22Rv1 (cell line): Measurements from ENCODE around the gene CCDC13.

Experiments used
- H3K27ac ChIP-seq: fragments of 450-650 bp; 2 replicates; pipeline ENCODE4 v1.5.1; 2017
- ZFX ChIP-seq: fragments of 450-650 bp; IDR thresholded peaks from 2 replicates; pipeline ENCODE4 v1.6.1; 2017; ENCODE audit warnings: antibody characterized with exemption, borderline replicate concordance
- TF ChIP-seq, protein P1 (sequence below): fragments of 450-650 bp; IDR thresholded peaks from 2 replicates; pipeline ENCODE4 v1.5.1; 2017; ENCODE audit warnings: mild to moderate bottlenecking

The CCDC13 gene

DNA sequence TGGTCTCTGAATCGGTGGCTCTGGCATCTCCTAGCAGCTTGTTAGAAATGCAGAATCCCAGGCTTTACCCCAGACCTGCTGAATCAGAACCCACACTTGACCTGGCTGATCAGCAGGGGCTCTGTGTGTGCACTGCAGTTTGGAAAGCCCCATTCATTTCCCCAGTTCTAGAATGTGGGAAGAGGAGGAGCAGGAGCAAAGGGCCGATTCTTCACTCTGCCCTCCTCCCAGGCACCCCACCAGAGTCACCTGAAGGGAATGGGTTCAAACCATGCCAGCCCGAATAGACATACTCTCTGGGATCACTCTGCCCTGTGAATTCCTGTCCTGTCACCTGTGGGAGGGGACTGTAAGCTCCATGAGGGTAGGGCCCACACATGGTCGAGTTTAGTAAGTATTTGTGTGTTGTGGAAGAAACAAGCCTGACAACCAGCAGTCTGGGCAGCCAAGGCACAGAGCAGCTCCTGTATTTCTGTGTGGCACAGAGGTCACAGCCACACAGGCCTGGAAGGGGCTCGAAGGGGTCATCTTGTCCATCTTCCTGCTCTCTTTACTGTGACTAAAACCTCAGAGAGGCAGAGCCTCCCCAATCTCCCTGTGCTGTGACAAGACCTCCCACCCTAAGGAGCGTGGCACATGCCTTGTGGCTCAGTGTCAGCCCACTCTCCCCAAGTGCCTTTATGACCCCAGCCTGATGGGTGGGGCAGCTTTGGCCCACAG, 41.4 kb downstream of the CCDC13 start:
- TF ChIP-seq, protein P1, sequence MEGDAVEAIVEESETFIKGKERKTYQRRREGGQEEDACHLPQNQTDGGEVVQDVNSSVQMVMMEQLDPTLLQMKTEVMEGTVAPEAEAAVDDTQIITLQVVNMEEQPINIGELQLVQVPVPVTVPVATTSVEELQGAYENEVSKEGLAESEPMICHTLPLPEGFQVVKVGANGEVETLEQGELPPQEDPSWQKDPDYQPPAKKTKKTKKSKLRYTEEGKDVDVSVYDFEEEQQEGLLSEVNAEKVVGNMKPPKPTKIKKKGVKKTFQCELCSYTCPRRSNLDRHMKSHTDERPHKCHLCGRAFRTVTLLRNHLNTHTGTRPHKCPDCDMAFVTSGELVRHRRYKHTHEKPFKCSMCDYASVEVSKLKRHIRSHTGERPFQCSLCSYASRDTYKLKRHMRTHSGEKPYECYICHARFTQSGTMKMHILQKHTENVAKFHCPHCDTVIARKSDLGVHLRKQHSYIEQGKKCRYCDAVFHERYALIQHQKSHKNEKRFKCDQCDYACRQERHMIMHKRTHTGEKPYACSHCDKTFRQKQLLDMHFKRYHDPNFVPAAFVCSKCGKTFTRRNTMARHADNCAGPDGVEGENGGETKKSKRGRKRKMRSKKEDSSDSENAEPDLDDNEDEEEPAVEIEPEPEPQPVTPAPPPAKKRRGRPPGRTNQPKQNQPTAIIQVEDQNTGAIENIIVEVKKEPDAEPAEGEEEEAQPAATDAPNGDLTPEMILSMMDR, result no peak
- TF ChIP-seq ZFX, result no peak
- H3K27ac ChIP-seq, result no peak overlapping the region

DNA sequence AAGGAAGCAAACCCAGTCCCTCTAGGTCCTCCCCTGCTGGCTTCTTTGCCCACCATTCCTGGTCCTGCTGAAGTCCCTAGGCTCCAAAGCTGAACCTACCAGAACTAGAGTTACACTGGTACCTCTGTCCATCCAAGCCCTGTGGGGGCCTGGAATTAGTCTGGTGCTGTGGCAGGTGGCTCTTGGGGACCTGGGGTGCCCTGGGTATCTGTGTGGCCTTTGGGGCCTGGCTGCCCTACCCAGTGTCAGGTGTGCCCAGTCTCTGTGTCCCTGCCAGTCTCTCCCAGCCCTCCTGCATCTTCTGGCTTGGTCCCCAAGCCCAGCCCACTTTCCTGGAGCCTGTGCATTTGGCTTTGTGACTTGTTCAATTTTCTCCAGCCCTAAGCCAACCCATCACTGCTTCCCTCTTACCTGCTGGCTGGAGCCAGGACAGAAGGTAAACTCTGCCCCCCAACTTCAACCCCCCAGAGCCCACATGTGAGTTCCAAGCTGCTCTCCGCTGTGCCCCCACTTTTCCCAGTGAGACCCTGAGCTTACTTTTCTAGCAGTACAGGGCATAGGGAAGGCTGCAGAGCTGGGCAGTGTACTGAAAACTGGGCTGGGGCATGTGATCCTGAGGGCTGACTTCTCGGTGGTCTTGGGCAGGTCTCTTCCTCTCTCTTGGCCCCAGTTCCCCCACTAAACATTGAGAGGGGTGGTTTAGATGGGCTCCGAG, 42.2 kb downstream of the CCDC13 start:
- no peak overlapping the region for H3K27ac ChIP-seq

DNA sequence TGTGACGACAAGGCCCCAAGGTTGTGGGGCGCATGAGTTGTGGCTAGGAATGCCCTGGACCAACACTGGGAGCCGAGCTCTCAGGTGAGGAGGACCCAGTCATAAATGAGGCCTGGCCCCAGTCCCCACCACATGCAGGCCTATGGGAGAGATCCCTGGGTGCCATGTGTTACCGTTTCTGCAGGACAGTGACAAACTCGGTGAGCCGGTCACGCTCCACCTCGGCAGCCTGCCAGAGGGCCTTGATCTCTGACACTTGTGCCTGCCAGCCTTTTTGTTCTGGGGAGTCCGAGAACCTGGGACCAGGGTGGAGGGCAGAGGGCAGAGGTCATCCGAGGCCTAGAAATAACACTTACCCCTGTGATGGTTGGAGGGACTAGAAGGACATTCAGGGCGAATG, 42.8 kb downstream of the CCDC13 start:
- H3K27ac ChIP-seq, result no peak overlapping the region
- no peak for TF ChIP-seq ZFX
- TF ChIP-seq, protein P1, result no peak

More for the DNA sequence above, 42.2 kb downstream of the CCDC13 start:
- TF ChIP-seq, protein P1, result no peak
- no peak for TF ChIP-seq ZFX

DNA sequence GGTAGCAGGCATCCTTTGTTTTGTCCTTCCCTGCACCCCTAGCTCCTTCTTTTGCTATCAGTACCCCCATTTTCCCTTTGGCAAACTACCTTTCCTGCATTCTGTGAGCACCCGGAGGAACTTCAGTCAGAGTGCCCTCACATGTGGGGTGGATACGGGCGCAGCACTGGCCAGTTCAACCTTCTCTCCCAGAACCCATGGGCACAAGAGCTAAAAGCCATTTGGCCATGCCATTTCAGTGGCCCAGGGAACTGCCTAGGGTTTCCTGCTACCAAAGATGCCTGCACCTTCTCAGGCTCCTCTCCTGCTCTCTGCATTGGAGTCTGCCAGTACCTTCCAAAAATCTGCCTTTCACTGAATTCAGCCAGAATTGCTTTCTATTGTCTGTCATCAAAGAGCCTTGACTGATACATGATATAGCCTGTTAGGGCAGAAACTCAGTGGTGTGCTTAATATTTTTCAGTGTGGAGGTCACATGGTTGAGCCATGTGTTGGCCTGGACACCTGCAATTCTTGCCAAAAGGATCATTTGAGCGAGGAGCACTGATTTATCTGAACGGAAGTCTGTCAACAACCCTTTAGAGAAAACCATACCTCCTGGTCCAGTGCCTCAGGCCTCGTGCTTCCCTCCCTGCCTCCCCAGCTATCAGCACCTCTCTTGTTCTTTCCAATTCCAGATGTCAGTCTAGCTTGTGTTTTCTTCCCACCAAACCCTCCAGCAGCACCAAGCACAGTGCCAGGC, 43.5 kb downstream of the CCDC13 start:
- TF ChIP-seq ZFX, result no peak
- TF ChIP-seq, protein P1, result no peak

DNA sequence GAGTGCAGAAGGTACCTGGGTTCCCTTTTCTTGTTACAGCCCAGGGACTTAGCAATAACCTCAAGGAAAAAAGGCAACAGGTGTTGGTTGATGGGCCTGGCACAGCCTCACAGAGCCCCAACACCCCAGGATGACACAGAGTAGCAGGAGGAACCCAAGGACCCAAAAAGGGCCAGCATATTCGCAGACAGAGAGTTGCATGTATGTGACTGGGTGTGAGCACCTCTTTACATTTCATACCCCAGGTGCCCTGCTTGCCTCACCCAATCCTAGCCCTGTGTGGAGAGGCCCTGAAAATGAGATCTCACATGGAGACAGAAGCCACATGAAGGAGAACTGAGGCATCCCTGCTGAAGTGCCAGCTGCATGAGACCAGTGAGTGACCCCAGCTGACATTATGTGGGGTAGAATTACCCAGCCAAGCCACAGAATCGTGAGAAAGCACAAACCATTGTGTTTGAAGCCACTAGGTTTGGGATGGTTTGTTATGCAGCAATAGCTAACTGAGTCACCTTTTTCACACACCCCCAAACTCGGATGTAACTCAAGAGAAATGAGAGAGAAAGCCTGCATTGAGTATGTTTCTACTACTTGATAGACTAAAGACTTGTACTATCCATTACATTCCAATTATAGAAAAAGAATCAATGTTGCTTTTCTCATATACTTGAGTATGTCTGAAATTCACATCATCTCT, 44.2 kb downstream of the CCDC13 start:
- TF ChIP-seq ZFX, result no peak
- TF ChIP-seq, protein P1, result no peak
- no peak overlapping the region for H3K27ac ChIP-seq

More for the DNA sequence above, 43.5 kb downstream of the CCDC13 start:
- H3K27ac ChIP-seq, result no peak overlapping the region

DNA sequence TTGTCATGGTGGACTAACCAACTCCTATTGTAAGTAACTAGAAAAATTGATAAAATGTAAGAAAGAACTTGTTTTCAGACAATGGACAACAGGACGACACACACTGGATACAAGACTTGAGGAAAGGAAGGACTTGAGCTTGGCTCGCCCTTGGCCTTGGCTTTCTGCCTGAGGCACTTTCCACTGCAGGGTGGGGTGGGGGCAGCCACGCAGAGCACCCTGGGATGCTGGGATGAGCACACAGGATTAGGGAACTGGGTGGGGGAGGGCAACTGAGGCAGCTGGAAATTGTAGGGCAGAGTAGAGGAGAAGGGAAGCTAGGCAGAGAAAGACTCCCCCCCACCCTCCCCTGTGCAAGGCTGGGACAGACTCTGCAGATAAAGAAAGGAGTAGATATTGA, 45.0 kb downstream of the CCDC13 start:
- no peak for TF ChIP-seq ZFX
- TF ChIP-seq, protein P1, result no peak
- no peak overlapping the region for H3K27ac ChIP-seq
